Measurements from ENCODE around the gene NXNL1. TPM values are rescaled to one million over a fixed set of nuclear protein-coding genes. Genes with fewer than 3 reads are reported as not detected.
A peak's percentile ranks its signal among the peaks of the same experiment; 100 is the strongest.
"Not testable (repeated sequence)": the region's sequence is repeated elsewhere in the genome, so short reads cannot be mapped to it uniquely, and the experiment has no call there.

NXNL1 gene, protein sequence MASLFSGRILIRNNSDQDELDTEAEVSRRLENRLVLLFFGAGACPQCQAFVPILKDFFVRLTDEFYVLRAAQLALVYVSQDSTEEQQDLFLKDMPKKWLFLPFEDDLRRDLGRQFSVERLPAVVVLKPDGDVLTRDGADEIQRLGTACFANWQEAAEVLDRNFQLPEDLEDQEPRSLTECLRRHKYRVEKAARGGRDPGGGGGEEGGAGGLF
- total RNA-seq, result not detected
- not detected for polyA plus RNA-seq
- long read RNA-seq, donor 1, result 0 reads
- long read RNA-seq, donor 2, partial matches to known transcripts, result 0 of 1 reads
- long read RNA-seq, donor 2, other reads (novel, unspliced or antisense), result 1 of 1 reads

DNA sequence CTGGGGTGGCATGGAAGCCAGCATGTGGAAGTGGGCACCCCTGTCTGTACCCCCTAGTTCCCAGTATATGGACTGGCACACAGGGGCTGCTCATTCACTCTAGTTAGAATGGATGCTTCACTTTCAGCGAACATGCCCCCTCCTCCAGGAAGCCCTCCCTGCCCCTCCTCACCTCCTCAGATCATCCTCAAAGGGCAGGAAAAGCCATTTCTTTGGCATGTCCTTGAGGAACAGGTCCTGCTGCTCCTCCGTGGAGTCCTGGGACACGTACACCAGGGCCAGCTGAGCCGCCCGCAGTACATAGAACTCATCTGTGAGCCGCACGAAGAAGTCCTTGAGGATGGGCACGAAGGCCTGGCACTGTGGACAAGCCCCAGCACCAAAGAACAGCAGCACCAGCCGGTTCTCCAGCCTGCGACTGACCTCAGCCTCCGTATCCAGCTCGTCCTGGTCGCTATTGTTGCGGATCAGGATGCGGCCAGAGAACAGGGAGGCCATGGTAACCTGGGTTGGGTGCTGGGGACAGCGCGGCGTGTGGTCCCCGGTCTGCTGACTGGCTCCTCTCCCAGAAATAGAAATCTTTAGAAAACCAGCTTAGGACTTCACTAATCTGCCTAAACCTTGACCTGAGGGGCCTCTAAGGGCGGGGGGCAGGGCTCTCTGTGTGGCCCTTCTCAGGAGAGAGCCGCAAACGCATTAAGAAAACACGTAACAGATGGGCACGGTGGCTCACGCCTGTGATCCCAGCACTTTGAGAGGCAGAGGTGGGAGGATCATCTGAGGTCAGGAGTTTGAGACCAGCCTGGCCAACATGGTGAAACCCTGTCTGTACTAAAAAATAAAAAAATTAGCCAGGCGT is at the start of gene NXNL1:
NXNL1 (minus strand) TSS at position 555 of the 859 bp plus-strand sequence; CDS start at position 498, 57 bp downstream.
- Histone ChIP-seq H3K9me3 (ENCODE audit: control insufficient read depth, low read length) (peaks cover 2% of the 10 kb centered on the region), H3K36me3 (ENCODE audit: control insufficient read depth in 1 of 2, insufficient read depth in 2 of 2, low read length in 1 of 2) (no peaks in the 10 kb centered on the region), H3K4me3 (ENCODE audit: low read length in 2 of 2) (no peak within 1 kb of the TSS), H3K27ac (ENCODE audit: low read depth in 1 of 2, low read length in 2 of 2) (no peak within 1 kb of the TSS), H3K4me1 (ENCODE audit: control insufficient read depth in 1 of 2, insufficient read depth in 2 of 2, low read length in 2 of 2) (no peaks in the 10 kb centered on the region), H3K27me3 (ENCODE audit: control insufficient read depth in 1 of 2, insufficient read depth in 2 of 2, low read length in 1 of 2) (peaks cover 0 to 6% of the 10 kb centered on the region in 2 donors)
- 73 to 79% methylated on average over 26 of the region's 26 CpGs for WGBS, 2 donors
- ATAC-seq (ENCODE audit: low FRiP score) (no peak), DNase-seq (no peak)
- intact Hi-C loops (cut with DNase I), result no loop called here

DNA sequence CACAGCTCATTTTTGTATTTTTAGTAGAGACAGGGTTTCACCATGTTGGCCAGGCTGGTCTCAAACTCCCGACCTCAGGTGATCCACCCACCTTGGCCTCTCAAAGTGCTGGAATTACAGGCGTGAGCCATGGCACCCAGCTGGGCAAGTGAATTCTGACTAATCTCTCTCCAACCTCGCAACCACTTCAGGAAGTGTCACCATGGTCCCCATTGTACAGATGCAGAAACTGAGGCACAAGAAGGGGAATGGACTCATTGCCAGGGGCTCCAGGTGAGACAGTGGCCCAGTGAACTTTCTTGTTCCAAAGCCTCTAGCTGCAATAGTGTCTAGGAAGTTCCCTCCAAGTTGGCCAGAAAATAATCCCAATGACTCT is 47.8 kb upstream of the NXNL1 start:
- not testable (repeated sequence) for H3K9me3 ChIP-seq (ENCODE audit: control insufficient read depth, low read length); H3K27ac ChIP-seq (ENCODE audit: low read depth in 1 of 2, low read length in 2 of 2); ATAC-seq (ENCODE audit: low FRiP score)

DNA sequence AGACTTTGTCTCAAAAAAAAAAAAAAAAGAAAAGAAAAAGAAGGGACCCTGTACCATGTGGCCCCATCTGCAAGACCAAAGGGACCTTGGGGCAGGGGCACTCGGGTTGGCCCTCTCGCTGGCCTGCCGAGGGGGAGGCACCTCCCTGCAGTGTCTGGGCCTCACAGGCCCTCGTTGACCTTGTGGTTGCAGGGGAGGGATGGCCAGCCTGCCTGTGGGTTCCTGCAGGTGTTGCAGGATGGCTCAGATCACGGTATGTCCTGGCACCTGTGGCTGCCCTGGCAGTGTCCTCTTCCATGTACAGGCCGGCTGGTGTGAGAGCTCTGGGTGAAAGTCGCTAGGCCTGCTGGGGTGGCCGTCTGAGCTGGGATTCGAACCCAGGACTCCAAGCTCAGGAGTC is 46.0 kb upstream of the NXNL1 start:
- no peak for ATAC-seq (ENCODE audit: low FRiP score)
- Histone ChIP-seq H3K4me1 (ENCODE audit: control insufficient read depth in 1 of 2, insufficient read depth in 2 of 2, low read length in 2 of 2) (no peaks in the 10 kb centered on the region), H3K27me3 (ENCODE audit: control insufficient read depth in 1 of 2, insufficient read depth in 2 of 2, low read length in 1 of 2) (no peaks in the 10 kb centered on the region), H3K4me3 (ENCODE audit: low read length in 2 of 2) (no peak overlapping the region), H3K36me3 (ENCODE audit: control insufficient read depth in 1 of 2, insufficient read depth in 2 of 2, low read length in 1 of 2) (no peaks in the 10 kb centered on the region), H3K27ac (ENCODE audit: low read depth in 1 of 2, low read length in 2 of 2) (no peak overlapping the region), H3K9me3 (ENCODE audit: control insufficient read depth, low read length) (no peaks in the 10 kb centered on the region)
- 86 to 88% methylated on average over 9 of the region's 9 CpGs for WGBS, 2 donors
- DNase-seq, result no peak
- intact Hi-C loops (cut with DNase I), result no loop called here

More for the DNA sequence above, 47.8 kb upstream of the NXNL1 start:
- H3K36me3 ChIP-seq (ENCODE audit: control insufficient read depth in 1 of 2, insufficient read depth in 2 of 2, low read length in 1 of 2); H3K27me3 ChIP-seq (ENCODE audit: control insufficient read depth in 1 of 2, insufficient read depth in 2 of 2, low read length in 1 of 2); DNase-seq; H3K4me3 ChIP-seq (ENCODE audit: low read length in 2 of 2); H3K4me1 ChIP-seq (ENCODE audit: control insufficient read depth in 1 of 2, insufficient read depth in 2 of 2, low read length in 2 of 2); intact Hi-C loops (cut with DNase I): not testable (repeated sequence)
- 83 to 95% methylated on average over 3 of the region's 3 CpGs for WGBS, 2 donors

DNA sequence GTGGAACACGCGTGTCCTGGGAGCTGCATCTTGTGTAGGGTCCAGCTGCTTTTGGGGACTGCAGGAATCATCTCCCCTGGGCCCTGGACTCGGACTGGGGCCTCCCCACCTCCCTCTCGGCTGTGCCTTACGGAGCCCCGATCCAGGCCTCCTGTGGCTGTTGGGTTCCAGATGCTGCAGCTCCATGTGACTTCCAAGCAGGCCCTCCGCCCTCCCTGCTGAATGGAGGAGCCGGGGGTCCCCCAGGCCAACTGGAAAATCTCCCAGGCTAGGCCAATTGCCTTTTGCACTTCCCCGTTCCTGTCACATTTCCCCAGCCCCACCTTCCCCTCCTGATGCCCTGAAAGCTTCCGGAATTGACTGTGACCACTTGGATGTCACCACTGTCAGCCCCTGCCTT is 44.5 kb upstream of the NXNL1 start:
- peak; percentile 17 for ATAC-seq (ENCODE audit: low FRiP score)
- no peak overlapping the region for H3K27ac ChIP-seq (ENCODE audit: low read depth in 1 of 2, low read length in 2 of 2)
- H3K4me1 ChIP-seq (ENCODE audit: control insufficient read depth in 1 of 2, insufficient read depth in 2 of 2, low read length in 2 of 2), result no peaks in the 10 kb centered on the region
- H3K27me3 ChIP-seq (ENCODE audit: control insufficient read depth in 1 of 2, insufficient read depth in 2 of 2, low read length in 1 of 2), result no peaks in the 10 kb centered on the region
- no peaks in the 10 kb centered on the region for H3K9me3 ChIP-seq (ENCODE audit: control insufficient read depth, low read length)
- no peak overlapping the region for H3K4me3 ChIP-seq (ENCODE audit: low read length in 2 of 2)
- intact Hi-C loops (cut with DNase I), result no loop called here
- H3K36me3 ChIP-seq (ENCODE audit: control insufficient read depth in 1 of 2, insufficient read depth in 2 of 2, low read length in 1 of 2), result no peaks in the 10 kb centered on the region
- WGBS, 2 donors, result 68 to 80% methylated on average over 10 of the region's 10 CpGs
- no peak for DNase-seq

DNA sequence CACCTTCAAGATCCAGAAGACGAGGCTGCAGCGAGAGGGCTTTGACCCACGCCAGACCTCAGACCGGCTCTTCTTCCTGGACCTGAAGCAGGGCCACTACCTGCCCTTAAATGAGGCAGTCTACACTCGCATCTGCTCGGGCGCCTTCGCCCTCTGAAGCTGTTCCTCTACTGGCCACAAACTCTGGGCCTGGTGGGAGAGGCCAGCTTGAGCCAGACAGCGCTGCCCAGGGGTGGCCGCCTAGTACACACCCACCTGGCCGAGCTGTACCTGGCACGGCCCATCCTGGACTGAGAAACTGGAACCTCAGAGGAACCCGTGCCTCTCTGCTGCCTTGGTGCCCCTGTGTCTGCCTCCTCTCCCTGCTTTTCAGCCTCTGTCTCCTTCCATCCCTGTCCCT is 43.7 kb upstream of the NXNL1 start:
- no peaks in the 10 kb centered on the region for H3K36me3 ChIP-seq (ENCODE audit: control insufficient read depth in 1 of 2, insufficient read depth in 2 of 2, low read length in 1 of 2)
- intact Hi-C loops (cut with DNase I), result no loop called here
- WGBS, 2 donors, result 85 to 88% methylated on average over 13 of the region's 13 CpGs

DNA sequence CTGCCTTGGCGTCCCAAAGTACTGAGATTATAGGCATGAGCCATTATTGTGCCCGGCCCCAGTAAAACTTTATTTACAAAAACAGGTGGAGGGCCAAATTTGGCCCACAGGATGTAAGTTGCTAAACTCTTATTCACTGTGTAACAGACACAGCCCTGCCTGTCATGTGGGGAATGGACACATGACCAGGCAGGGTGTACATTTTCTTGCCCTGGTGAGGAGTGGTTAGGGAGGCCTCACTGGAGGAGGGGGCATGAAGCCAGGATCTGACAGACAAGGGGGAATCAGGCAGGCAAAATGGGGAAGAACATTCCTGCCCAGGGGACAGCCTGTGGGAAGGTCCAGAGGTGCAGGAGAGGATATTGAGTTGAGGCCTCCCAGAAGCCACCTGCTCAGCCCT is 43.3 kb upstream of the NXNL1 start:
- intact Hi-C loops (cut with DNase I), result no loop called here
- Histone ChIP-seq H3K4me1 (ENCODE audit: control insufficient read depth in 1 of 2, insufficient read depth in 2 of 2, low read length in 2 of 2) (no peaks in the 10 kb centered on the region), H3K36me3 (ENCODE audit: control insufficient read depth in 1 of 2, insufficient read depth in 2 of 2, low read length in 1 of 2) (no peaks in the 10 kb centered on the region), H3K9me3 (ENCODE audit: control insufficient read depth, low read length) (no peaks in the 10 kb centered on the region), H3K27ac (ENCODE audit: low read depth in 1 of 2, low read length in 2 of 2) (no peak overlapping the region), H3K4me3 (ENCODE audit: low read length in 2 of 2) (no peak overlapping the region), H3K27me3 (ENCODE audit: control insufficient read depth in 1 of 2, insufficient read depth in 2 of 2, low read length in 1 of 2) (no peaks in the 10 kb centered on the region)
- DNase-seq (no peak), ATAC-seq (ENCODE audit: low FRiP score) (no peak)
- WGBS, 2 donors, result 89 to 95% methylated on average over 2 of the region's 2 CpGs

More for the DNA sequence above, 43.7 kb upstream of the NXNL1 start:
- DNase-seq, result no peak
- Histone ChIP-seq H3K4me1 (ENCODE audit: control insufficient read depth in 1 of 2, insufficient read depth in 2 of 2, low read length in 2 of 2) (no peaks in the 10 kb centered on the region), H3K4me3 (ENCODE audit: low read length in 2 of 2) (no peak overlapping the region), H3K27ac (ENCODE audit: low read depth in 1 of 2, low read length in 2 of 2) (no peak overlapping the region), H3K27me3 (ENCODE audit: control insufficient read depth in 1 of 2, insufficient read depth in 2 of 2, low read length in 1 of 2) (no peaks in the 10 kb centered on the region), H3K9me3 (ENCODE audit: control insufficient read depth, low read length) (no peaks in the 10 kb centered on the region)
- no peak for ATAC-seq (ENCODE audit: low FRiP score)

DNA sequence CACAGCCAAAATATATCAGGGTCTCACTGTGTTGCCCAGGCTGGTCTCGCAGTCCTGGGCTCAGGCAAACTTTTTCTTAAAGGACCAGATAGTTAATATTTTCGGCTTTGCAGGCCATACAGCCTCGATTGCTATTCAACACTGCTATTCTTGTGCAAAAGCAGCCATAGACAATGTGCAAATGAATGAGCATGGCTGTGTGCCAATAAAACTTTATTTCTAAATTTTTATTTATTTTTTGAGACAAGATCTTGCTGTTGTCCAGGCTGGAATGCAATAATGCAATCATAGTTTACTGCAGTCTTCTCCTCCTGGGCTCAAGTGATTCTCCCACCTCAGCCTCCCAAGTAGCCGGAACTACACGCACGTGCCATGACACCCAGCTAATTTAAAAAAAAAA is 42.5 kb upstream of the NXNL1 start:
- no peak for ATAC-seq (ENCODE audit: low FRiP score)
- no peak for DNase-seq
- Histone ChIP-seq H3K9me3 (ENCODE audit: control insufficient read depth, low read length) (no peaks in the 10 kb centered on the region), H3K4me3 (ENCODE audit: low read length in 2 of 2) (no peak overlapping the region), H3K36me3 (ENCODE audit: control insufficient read depth in 1 of 2, insufficient read depth in 2 of 2, low read length in 1 of 2) (no peaks in the 10 kb centered on the region), H3K27me3 (ENCODE audit: control insufficient read depth in 1 of 2, insufficient read depth in 2 of 2, low read length in 1 of 2) (no peaks in the 10 kb centered on the region), H3K27ac (ENCODE audit: low read depth in 1 of 2, low read length in 2 of 2) (no peak overlapping the region), H3K4me1 (ENCODE audit: control insufficient read depth in 1 of 2, insufficient read depth in 2 of 2, low read length in 2 of 2) (no peaks in the 10 kb centered on the region)
- 92 to 94% methylated on average over 6 of the region's 6 CpGs for WGBS, 2 donors
- intact Hi-C loops (cut with DNase I), result no loop called here

DNA sequence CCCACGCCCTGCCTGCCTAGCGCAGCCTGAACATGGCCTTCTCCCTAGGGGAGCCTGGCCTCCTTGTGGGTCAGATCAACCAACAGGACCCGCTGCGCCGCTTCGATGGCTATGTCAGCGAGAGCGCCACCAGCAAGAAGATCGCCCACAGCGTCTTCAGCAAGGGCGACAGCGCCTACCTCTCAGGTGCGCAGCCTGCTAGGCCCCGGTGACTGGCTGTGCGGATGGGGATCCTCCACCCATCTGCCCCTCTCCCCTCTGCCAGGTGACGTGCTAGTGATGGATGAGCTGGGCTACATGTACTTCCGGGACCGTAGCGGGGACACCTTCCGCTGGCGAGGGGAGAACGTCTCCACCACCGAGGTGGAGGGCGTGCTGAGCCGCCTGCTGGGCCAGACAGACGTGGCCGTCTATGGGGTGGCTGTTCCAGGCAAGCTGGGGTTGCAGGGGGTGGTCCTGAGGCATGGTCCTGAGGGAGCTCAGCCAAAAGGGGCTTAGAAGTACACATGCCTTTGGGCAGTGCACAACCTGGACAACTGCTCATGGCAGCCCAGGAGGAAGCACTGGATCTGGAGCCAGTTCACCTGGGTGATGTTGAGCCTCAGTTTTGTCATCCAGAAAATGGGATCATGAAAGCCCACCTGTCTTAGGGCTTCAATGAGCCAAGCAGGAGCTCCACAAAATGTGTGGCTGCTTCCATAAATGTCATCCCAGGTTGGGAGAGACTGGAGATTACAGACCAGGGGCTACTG is 39.9 kb upstream of the NXNL1 start:
- no peaks in the 10 kb centered on the region for H3K4me1 ChIP-seq (ENCODE audit: control insufficient read depth in 1 of 2, insufficient read depth in 2 of 2, low read length in 2 of 2)
- no peak overlapping the region for H3K27ac ChIP-seq (ENCODE audit: low read depth in 1 of 2, low read length in 2 of 2)
- DNase-seq, result no peak
- intact Hi-C loops (cut with DNase I), result no loop called here
- WGBS, 2 donors, result 90 to 94% methylated on average over 27 of the region's 27 CpGs
- ATAC-seq (ENCODE audit: low FRiP score), result peak; percentile 16
- H3K36me3 ChIP-seq (ENCODE audit: control insufficient read depth in 1 of 2, insufficient read depth in 2 of 2, low read length in 1 of 2), result no peaks in the 10 kb centered on the region
- no peaks in the 10 kb centered on the region for H3K27me3 ChIP-seq (ENCODE audit: control insufficient read depth in 1 of 2, insufficient read depth in 2 of 2, low read length in 1 of 2)
- H3K4me3 ChIP-seq (ENCODE audit: low read length in 2 of 2), result no peak overlapping the region
- no peaks in the 10 kb centered on the region for H3K9me3 ChIP-seq (ENCODE audit: control insufficient read depth, low read length)

All from aorta (tissue), 5 donors.